HepG2 (cell line): Measurements from ENCODE around the gene TARS3. TPM values are rescaled to one million over a fixed set of nuclear protein-coding genes. Genes with fewer than 3 reads are reported as not detected.

Experiments used
- ASH2L ChIP-seq: fragments of 300-600, 200-600 bp; sonication (generic); IDR thresholded peaks from 2 replicates; pipeline ENCODE4 v1.7.0; 2017; ENCODE audit warnings: low read depth, mild to moderate bottlenecking, moderate library complexity, mixed read lengths, low read length; ENCODE audit not compliant: insufficient read length
- FOXA3 ChIP-seq: IDR thresholded peaks from 2 replicates; pipeline ENCODE4 v1.6.1; 2016; ENCODE audit warnings: missing genetic modification reagents, missing compliant biosample characterization
- HNRNPLL ChIP-seq: fragments of 200-400 bp; formaldehyde crosslinking; IDR thresholded peaks from 2 replicates; pipeline ENCODE4 v1.6.1; 2017; ENCODE audit warnings: mild to moderate bottlenecking, low read depth, low read length; ENCODE audit not compliant: poor library complexity, severe bottlenecking
- NR2C2 ChIP-seq: sonication (generic); formaldehyde crosslinking; IDR thresholded peaks from 2 replicates; pipeline ENCODE4 v1.4.0; 2020; ENCODE audit warnings: missing genetic modification reagents, mild to moderate bottlenecking, moderate library complexity, borderline replicate concordance
- PBX3 ChIP-seq: sonication (generic); formaldehyde crosslinking; IDR thresholded peaks from 2 replicates; pipeline ENCODE4 v1.8.1; 2023; ENCODE audit warnings: missing genetic modification reagents, inconsistent platforms, borderline replicate concordance
- POLR2AphosphoS5 ChIP-seq: IDR thresholded peaks from 2 replicates; pipeline ENCODE4 v1.6.1; 2012; ENCODE audit warnings: low read depth, low read length
- RARG ChIP-seq: sonication (generic); formaldehyde crosslinking; IDR thresholded peaks from 2 replicates; pipeline ENCODE4 v1.4.0; 2020; ENCODE audit warnings: low read depth, mild to moderate bottlenecking, missing genetic modification reagents
- RCOR2 ChIP-seq: IDR thresholded peaks from 2 replicates; pipeline ENCODE4 v1.6.1; 2016; ENCODE audit warnings: missing biosample characterization, missing genetic modification reagents
- TGIF2 ChIP-seq: IDR thresholded peaks from 2 replicates; pipeline ENCODE4 v1.6.1; 2016; ENCODE audit warnings: control low read depth, missing compliant biosample characterization
- ZNF207 ChIP-seq: fragments of 450-650 bp; IDR thresholded peaks from 2 replicates; pipeline ENCODE4 v1.6.1; 2016; ENCODE audit warnings: antibody characterized with exemption, borderline replicate concordance
- ZNF230 ChIP-seq: sonication (generic); formaldehyde crosslinking; IDR thresholded peaks from 2 replicates; pipeline ENCODE4 v1.4.0; 2020; ENCODE audit warnings: mild to moderate bottlenecking, missing genetic modification reagents
- ZNF646 ChIP-seq: sonication (generic); formaldehyde crosslinking; IDR thresholded peaks from 2 replicates; pipeline ENCODE4 v1.9.0; 2021; ENCODE audit warnings: mild to moderate bottlenecking, missing genetic modification reagents
- ZNF724P ChIP-seq: sonication (generic); formaldehyde crosslinking; IDR thresholded peaks from 2 replicates; pipeline ENCODE4 v1.8.0; 2022; ENCODE audit warnings: missing genetic modification reagents, borderline replicate concordance
- polyA plus RNA-seq, 8 experiments: library from polyadenylated mRNA; depleted of rRNA in 3 of 8; stranded (reverse) in 7 of 8; unstranded in 1 of 8; fragments of >200 nt; fragmentation: Illumina TruSeq in 4 of 8; extraction: Trizol in 4 of 8; gene quantifications; 2 replicates each; pipeline versions ENCODE4 v1.2.1 to v1.2.3, GENCODE V29; 2011 to 2016; ENCODE audit warnings: low read depth in 4 of 8, missing spikeins in 1 of 8, mixed read lengths in 1 of 8; ENCODE audit not compliant: insufficient read depth in 1 of 8
- total RNA-seq, 5 experiments: library from RNA; depleted of rRNA; stranded (reverse); fragments of >200 nt; fragmentation: Illumina TruSeq; extraction: Trizol; gene quantifications; 2 replicates each; pipeline ENCODE4 v1.2.3, GENCODE V29; 2016; ENCODE audit warnings: low read depth in 1 of 5
- TF ChIP-seq, protein P1 (sequence below): sonication (generic); formaldehyde crosslinking; IDR thresholded peaks from 2 replicates; pipeline ENCODE4 v1.5.1; 2020; ENCODE audit warnings: missing genetic modification reagents, mild to moderate bottlenecking, borderline replicate concordance
- TF ChIP-seq, protein P2 (sequence below): sonication (generic); formaldehyde crosslinking; IDR thresholded peaks from 2 replicates; pipeline ENCODE4 v1.4.0; 2020; ENCODE audit warnings: mild to moderate bottlenecking, low read depth, missing genetic modification reagents

Gene TARS3
- total and polyA plus RNA-seq, 2 of the 13 experiments (the other 11 are each of a cell fraction or from before 2014, with no cell fraction given), result 4.1 to 11.7 TPM

GRCh38 chr15:101615986-101616848 lies 108.1 kb downstream of the TARS3 start (continued):
- TF ChIP-seq ZNF230 (no peak; the same call in 1 of the 2 replicates), FOXA3 (CRISPR knock-in tag) (peak; percentile 77), NR2C2 (CRISPR knock-in tag) (no peak), ASH2L (no peak), ZNF207 (no peak), ZNF724P (CRISPR knock-in tag) (0 out of 2 replicates have a peak, but pooled peaks have one; percentile 33), POLR2AphosphoS5 (no peak; the same call in none of the 2 replicates), ZNF646 (CRISPR knock-in tag) (peak; percentile 75), HNRNPLL (no peak), PBX3 (CRISPR knock-in tag) (no peak), RARG (no peak), RCOR2 (CRISPR knock-in tag) (peak; percentile 27; the same call in 1 of the 2 replicates), TGIF2 (CRISPR knock-in tag) (no peak)
- TF ChIP-seq, protein P1, sequence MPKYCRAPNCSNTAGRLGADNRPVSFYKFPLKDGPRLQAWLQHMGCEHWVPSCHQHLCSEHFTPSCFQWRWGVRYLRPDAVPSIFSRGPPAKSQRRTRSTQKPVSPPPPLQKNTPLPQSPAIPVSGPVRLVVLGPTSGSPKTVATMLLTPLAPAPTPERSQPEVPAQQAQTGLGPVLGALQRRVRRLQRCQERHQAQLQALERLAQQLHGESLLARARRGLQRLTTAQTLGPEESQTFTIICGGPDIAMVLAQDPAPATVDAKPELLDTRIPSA (CRISPR knock-in tag), result 0 out of 2 replicates have a peak, but pooled peaks have one; percentile 74
- TF ChIP-seq, protein P2, sequence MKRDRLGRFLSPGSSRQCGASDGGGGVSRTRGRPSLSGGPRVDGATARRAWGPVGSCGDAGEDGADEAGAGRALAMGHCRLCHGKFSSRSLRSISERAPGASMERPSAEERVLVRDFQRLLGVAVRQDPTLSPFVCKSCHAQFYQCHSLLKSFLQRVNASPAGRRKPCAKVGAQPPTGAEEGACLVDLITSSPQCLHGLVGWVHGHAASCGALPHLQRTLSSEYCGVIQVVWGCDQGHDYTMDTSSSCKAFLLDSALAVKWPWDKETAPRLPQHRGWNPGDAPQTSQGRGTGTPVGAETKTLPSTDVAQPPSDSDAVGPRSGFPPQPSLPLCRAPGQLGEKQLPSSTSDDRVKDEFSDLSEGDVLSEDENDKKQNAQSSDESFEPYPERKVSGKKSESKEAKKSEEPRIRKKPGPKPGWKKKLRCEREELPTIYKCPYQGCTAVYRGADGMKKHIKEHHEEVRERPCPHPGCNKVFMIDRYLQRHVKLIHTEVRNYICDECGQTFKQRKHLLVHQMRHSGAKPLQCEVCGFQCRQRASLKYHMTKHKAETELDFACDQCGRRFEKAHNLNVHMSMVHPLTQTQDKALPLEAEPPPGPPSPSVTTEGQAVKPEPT (CRISPR knock-in tag), result no peak
